ENCODE measurements around the gene VILL.

Gene VILL

GRCh38 chr3:37990527-37990926 lies at the start of gene VILL:
VILL (plus strand) TSS chr3:37990786; CDS start chr3:37993673, 2,887 bp downstream.
- Histone ChIP-seq H4K20me1 (ENCODE audit: insufficient read depth) (no peaks in the 10 kb centered on the region), H3K4me3 (IDR thresholded peaks at IDR 0.05; ENCODE audit: insufficient read depth, low read depth, low read length) (no peak within 1 kb of the TSS), H3K9ac (no peak within 1 kb of the TSS)

GRCh38 chr3:37941608-37942508 lies 48.7 kb upstream of the VILL start:
- H3K4me1 ChIP-seq (ENCODE audit: low read depth, poor library complexity, severe bottlenecking), result no peaks in the 10 kb centered on the region
- H3K27ac ChIP-seq, result no peak overlapping the region
- H3K4me2 ChIP-seq, result no peak overlapping the region
- no peak overlapping the region for H3K4me3 ChIP-seq (IDR thresholded peaks at IDR 0.05; ENCODE audit: insufficient read depth, low read depth, low read length)
- H3K9ac ChIP-seq, result no peak overlapping the region
- no peaks in the 10 kb centered on the region for H4K20me1 ChIP-seq (ENCODE audit: insufficient read depth)
- H3K27me3 ChIP-seq (ENCODE audit: insufficient read depth, low read depth), result no peaks in the 10 kb centered on the region
- no peaks in the 10 kb centered on the region for H3K36me3 ChIP-seq (ENCODE audit: insufficient read depth)
- no peak overlapping the region for H2AFZ ChIP-seq (ENCODE audit: low read depth)
- TF ChIP-seq CTCF (conservative IDR thresholded peaks at IDR 0.05; ENCODE audit: low read depth, low read length), result no peak
- H3K79me2 ChIP-seq (ENCODE audit: insufficient read depth, low read depth), result no peaks in the 10 kb centered on the region

More at GRCh38 chr3:37990527-37990926, at the start of gene VILL:
- H3K4me2 ChIP-seq, result no peak within 1 kb of the TSS
- no peaks in the 10 kb centered on the region for H3K79me2 ChIP-seq (ENCODE audit: insufficient read depth, low read depth)
- no peak within 1 kb of the TSS for H2AFZ ChIP-seq (ENCODE audit: low read depth)
- no peaks in the 10 kb centered on the region for H3K36me3 ChIP-seq (ENCODE audit: insufficient read depth)
- no peaks in the 10 kb centered on the region for H3K27me3 ChIP-seq (ENCODE audit: insufficient read depth, low read depth)
- no peak within 1 kb of the TSS for H3K27ac ChIP-seq
- H3K4me1 ChIP-seq (ENCODE audit: low read depth, poor library complexity, severe bottlenecking), result no peaks in the 10 kb centered on the region
- TF ChIP-seq CTCF (conservative IDR thresholded peaks at IDR 0.05; ENCODE audit: low read depth, low read length), result no peak

GRCh38 chr3:37942646-37943045 lies 47.9 kb upstream of the VILL start:
- H3K27me3 ChIP-seq (ENCODE audit: insufficient read depth, low read depth), result no peaks in the 10 kb centered on the region
- H3K9ac ChIP-seq, result no peak overlapping the region
- no peaks in the 10 kb centered on the region for H3K4me1 ChIP-seq (ENCODE audit: low read depth, poor library complexity, severe bottlenecking)
- no peak overlapping the region for H3K4me2 ChIP-seq
- H3K4me3 ChIP-seq (IDR thresholded peaks at IDR 0.05; ENCODE audit: insufficient read depth, low read depth, low read length), result no peak overlapping the region
- no peaks in the 10 kb centered on the region for H3K36me3 ChIP-seq (ENCODE audit: insufficient read depth)
- TF ChIP-seq CTCF (conservative IDR thresholded peaks at IDR 0.05; ENCODE audit: low read depth, low read length), result no peak
- H4K20me1 ChIP-seq (ENCODE audit: insufficient read depth), result no peaks in the 10 kb centered on the region
- H3K79me2 ChIP-seq (ENCODE audit: insufficient read depth, low read depth), result no peaks in the 10 kb centered on the region
- no peak overlapping the region for H3K27ac ChIP-seq
- no peak overlapping the region for H2AFZ ChIP-seq (ENCODE audit: low read depth)

GRCh38 chr3:37943126-37943525 lies 47.5 kb upstream of the VILL start:
- H2AFZ ChIP-seq (ENCODE audit: low read depth), result no peak overlapping the region
- no peak overlapping the region for H3K9ac ChIP-seq
- TF ChIP-seq CTCF (conservative IDR thresholded peaks at IDR 0.05; ENCODE audit: low read depth, low read length), result no peak
- H3K4me1 ChIP-seq (ENCODE audit: low read depth, poor library complexity, severe bottlenecking), result no peaks in the 10 kb centered on the region
- no peaks in the 10 kb centered on the region for H3K27me3 ChIP-seq (ENCODE audit: insufficient read depth, low read depth)
- H3K27ac ChIP-seq, result no peak overlapping the region
- no peaks in the 10 kb centered on the region for H3K36me3 ChIP-seq (ENCODE audit: insufficient read depth)
- no peaks in the 10 kb centered on the region for H3K79me2 ChIP-seq (ENCODE audit: insufficient read depth, low read depth)
- no peaks in the 10 kb centered on the region for H4K20me1 ChIP-seq (ENCODE audit: insufficient read depth)
- no peak overlapping the region for H3K4me2 ChIP-seq
- H3K4me3 ChIP-seq (IDR thresholded peaks at IDR 0.05; ENCODE audit: insufficient read depth, low read depth, low read length), result no peak overlapping the region
